ENCODE results near the gene CLK4.

- TF ChIP-seq CTCF (IDR thresholded peaks at IDR 0.05) (no peak), POLR2A (IDR thresholded peaks at IDR 0.05) (no peak)
These were observed 40.5 kb downstream of the CLK4 start for GRCh38 chr5:178586396-178586795.
